22Rv1 (cell line): ENCODE measurements around the gene CDKAL1.

Experiments
- ZFX ChIP-seq: fragments of 450-650 bp; IDR thresholded peaks from 2 replicates; pipeline ENCODE4 v1.6.1; 2017; ENCODE audit warnings: antibody characterized with exemption, borderline replicate concordance
- TF ChIP-seq, protein P1 (sequence below): fragments of 450-650 bp; IDR thresholded peaks from 2 replicates; pipeline ENCODE4 v1.5.1; 2017; ENCODE audit warnings: mild to moderate bottlenecking

DNA sequence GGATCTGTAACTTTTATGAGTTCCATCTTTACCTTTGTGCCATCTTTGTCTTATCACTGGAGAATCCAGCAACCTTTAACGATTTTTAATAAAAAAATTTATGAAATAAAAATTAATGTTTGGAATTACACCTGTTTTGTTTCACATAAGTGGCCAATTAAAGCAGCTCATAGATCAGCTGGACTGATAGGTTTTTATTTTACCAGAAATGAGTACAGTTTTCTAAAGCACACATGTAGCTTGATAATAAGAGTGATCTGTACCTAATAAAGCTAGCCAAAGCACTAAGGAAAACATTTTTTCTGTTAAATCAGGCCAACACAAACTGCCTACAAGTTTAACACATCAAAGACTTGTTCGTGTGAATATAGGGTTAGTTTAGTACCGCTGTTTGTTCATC lies 500.1 kb downstream of the CDKAL1 start:
- TF ChIP-seq, protein P1, sequence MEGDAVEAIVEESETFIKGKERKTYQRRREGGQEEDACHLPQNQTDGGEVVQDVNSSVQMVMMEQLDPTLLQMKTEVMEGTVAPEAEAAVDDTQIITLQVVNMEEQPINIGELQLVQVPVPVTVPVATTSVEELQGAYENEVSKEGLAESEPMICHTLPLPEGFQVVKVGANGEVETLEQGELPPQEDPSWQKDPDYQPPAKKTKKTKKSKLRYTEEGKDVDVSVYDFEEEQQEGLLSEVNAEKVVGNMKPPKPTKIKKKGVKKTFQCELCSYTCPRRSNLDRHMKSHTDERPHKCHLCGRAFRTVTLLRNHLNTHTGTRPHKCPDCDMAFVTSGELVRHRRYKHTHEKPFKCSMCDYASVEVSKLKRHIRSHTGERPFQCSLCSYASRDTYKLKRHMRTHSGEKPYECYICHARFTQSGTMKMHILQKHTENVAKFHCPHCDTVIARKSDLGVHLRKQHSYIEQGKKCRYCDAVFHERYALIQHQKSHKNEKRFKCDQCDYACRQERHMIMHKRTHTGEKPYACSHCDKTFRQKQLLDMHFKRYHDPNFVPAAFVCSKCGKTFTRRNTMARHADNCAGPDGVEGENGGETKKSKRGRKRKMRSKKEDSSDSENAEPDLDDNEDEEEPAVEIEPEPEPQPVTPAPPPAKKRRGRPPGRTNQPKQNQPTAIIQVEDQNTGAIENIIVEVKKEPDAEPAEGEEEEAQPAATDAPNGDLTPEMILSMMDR, result no peak
- TF ChIP-seq ZFX, result no peak
